T47D (cell line): ENCODE data around the gene GRIP2.
A peak's percentile ranks its signal among the peaks of the same experiment; 100 is the strongest.

ENCODE experiments used
- DNase-seq, 2 experiments: peaks; one replicate each; pipeline versions ENCODE4 v3.0.0 to v3.0.0-alpha.2; 2011 to 2012; ENCODE audit warnings: low read depth in 1 of 2, low spot score in 1 of 2
- JUND ChIP-seq: IDR thresholded peaks from 2 replicates; pipeline ENCODE4 v1.6.1; 2012; ENCODE audit warnings: low read depth
- in situ Hi-C: cut with HindIII; loops from 2 replicates; pipeline ENCODE4 v1.10.0; 2016; ENCODE audit warnings: low sequenced_read_pairs, low pct_unique_long_range_greater_than_20kb

Gene GRIP2

DNA sequence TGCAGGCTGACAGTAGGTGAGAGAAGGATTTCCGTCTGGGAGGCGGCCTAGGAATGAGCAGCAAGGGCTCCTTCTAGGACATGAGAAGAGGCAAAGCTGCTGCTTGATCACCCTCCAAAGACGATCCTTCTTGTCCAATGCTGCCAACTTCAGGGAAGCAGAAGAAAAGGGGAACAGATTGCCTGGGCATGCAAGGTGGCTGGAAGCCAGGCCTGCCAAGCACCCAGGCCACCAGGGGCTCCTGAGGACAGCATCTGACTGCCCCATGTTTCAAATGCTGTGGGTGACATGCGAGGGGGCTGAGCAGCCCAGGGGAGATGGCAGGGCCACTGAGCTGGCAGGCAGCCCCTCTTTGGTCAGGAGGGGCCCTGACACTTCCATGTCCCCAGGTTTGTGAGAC lies 3.3 kb upstream of the GRIP2 start:
- in situ Hi-C loops = no loop called here
- no peak for DNase-seq
- no peak for TF ChIP-seq JUND

DNA sequence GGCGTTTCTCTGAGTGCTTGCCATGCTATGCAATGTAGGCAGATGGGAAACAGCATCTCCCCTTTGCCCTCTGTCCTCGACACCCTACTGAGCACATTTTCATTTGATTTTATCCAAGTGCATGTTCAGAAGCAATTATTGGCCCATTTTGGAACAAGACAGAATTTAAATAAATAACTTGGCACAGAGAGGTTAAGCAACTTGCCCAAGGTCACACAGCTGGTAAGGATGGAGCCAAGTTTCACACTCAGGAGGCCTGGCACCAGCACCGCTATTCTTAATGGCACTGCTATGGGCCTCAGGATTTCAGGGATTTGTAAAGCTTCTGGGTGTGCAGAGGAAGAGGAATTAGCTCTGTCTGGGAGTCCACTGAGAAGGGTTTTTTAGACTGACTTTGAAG lies 2.5 kb upstream of the GRIP2 start:
- DNase-seq = no peak
- TF ChIP-seq JUND = no peak
- in situ Hi-C loops = no loop called here

DNA sequence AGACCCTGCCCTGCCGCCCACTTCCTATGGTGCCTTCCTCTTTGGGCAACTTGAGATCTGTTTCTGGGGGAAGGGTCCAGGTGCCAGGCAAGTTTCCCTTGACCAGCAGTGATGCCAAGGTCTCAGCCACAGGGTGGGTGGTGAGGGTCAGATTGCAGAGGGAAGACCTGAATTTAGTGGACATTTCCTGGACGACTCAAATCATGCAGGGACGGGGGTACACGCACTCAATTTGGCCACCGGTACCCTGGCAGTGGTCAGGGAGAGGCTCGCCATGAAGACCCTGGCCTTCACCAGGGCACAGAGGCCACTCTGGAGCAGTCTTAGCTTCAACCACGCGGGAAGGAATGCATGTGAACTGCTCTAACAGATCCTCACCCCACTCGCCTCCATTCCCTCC lies 1.5 kb upstream of the GRIP2 start:
- no peak for TF ChIP-seq JUND
- in situ Hi-C loops = no loop called here
- no peak for DNase-seq

DNA sequence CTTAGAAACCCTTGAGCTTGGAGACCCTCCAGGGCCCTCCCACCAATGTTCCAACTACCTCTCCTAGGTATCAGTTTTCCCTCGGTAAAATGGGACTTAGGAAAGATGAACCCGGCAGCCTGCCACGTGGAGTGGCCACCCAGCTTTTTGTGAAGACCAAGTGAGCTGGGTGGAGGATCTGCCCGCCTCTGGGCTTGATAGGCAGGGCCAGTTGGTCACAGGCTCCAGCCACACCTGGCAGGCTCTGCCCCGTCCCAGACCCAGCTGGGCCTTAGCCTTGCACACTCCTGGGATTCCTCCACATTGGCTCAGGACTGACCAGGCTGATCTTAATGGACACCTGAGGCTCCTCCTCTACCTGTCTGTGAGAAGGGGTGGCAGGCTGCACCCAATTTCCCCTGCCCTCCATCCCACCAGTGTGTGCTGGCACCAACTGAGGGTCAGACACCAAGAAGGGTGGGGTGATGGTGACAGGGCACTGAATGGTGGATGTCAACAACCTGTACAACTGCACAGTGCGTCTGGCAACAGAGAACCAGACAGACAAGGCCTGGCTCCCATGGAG lies 761 bp upstream of the GRIP2 start:
- in situ Hi-C loops = no loop called here
- DNase-seq = no peak
- no peak for TF ChIP-seq JUND

DNA sequence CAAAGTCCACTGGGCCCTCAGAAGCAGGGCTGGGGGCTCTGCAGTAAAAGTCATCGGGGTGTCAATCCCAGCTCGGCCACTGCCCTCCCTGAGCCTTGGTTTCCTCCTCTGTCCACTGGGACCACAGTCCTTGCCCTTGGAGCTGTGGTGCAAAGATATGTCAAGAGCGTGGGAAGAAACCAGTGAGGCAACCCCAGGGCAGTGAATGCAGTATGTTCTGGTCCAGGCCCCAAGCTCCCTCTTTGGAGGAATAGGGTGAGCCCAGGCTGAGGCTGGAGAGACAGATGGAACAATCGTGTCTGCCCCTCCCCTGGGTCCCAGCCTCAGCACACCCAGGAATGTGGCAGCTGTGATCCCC lies 779 bp downstream of the GRIP2 start:
- no peak for DNase-seq
- in situ Hi-C loops = no loop called here
- TF ChIP-seq JUND = no peak

DNA sequence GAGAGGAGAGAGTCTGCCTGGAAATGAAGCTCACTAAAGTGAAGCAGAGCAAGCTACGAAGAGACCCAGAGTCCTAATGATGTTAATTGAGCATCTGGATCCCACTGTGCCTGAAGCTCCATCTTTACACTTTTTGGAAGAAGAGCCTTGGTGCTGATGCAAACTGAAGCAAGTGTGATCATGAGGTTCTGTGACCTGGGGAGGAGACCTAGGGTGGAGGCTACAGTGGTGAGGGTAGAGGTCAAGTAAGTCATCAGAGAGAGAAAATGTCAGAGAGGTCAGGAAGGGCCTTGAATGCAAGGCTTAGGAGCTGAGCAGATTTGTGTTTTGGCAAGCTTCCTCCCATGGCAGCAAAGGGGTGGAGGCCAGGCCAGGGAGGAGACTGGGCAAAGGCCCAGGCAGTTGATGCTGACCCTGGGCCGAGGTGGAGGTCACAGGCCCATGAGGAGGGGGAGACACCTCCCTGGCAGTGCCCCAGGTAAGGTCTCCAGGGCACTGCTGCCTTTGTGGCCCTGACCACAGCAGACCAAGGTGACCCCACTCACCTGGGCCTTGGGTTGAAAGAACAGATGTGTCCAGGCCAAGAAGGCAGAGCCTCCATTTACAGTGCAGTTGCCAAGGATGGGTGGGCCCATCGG lies 1.6 kb downstream of the GRIP2 start:
- no peak for DNase-seq
- in situ Hi-C loops = no loop called here
- no peak for TF ChIP-seq JUND

DNA sequence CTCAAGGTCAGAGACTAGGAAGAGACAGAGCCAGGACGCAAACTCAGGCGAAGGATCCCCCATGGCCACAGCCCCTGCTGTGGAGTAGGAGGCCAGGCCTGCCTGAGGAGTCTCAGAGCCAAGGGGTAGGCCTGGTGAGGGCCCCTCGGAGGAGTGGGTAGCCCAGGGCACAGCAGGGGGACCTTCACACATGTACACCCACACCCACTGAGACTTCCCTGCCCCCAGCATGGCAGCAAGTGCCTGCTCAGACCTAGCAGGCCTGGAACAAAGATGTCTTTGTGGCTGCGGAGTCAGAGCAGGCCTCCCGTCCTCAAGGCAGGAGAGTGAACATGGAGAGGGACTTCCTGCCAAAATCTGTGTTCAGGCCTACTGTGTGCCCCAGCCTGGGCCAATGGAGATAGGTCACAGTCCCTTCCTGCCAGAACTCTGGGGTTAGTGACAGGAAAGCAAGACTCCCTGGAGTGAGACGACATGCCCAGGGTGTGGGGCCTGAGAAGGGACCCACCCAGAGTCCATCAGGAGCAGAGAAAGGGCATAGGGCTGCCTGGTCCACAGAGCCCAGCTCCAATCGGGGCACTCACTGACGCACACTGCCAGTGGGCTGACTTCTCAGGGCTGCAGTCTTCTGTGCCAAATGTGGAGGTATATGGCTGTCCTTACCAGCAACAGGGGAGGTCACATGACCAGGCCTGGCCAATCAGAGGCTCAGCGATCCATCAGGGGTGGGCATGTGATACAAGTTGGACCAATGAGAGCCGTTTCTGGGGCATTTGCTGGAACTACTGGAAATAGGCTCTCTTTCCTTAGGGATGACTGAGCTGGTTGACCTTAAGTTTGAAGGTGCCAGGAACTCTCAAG lies 2.3 kb downstream of the GRIP2 start:
- in situ Hi-C loops = no loop called here
- peak in 1 of 2 experiments; percentile 51 for DNase-seq
- TF ChIP-seq JUND = no peak

DNA sequence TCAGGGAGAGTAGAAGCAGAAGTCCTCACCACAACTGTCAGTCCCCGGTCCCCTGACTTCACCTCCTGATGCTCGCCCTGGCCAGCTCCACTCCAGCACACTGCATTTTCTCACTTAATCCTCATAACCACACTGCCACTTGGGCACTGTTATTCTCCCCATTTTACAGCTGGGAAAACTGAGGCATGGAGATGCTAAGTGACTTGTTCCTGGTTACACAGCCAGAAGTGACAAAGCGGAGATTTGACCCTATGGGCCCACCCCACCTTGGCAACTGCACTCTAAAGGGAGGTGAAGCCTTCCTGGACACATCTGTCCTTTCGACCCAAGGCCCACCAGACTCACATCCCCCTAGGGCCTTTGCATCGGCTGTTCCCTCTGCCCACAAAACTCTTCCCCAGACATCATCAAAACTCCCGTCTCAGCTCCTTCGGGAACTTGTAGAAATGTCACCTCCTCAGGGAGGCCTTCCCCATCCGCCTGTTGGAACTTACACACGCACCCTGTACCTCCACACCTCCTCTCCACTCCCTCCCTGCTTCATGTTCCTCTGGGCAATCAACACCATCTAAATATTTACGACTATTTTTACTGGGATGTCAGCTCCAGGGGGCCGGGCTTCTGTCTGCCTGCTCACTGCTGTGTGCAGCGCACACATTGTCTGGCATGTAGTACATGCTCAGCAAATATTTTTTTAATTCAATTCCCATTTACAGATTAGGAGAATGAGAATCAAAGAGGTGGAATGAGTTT lies 3.1 kb downstream of the GRIP2 start:
- DNase-seq = no peak
- no peak for TF ChIP-seq JUND
- in situ Hi-C loops = no loop called here

DNA sequence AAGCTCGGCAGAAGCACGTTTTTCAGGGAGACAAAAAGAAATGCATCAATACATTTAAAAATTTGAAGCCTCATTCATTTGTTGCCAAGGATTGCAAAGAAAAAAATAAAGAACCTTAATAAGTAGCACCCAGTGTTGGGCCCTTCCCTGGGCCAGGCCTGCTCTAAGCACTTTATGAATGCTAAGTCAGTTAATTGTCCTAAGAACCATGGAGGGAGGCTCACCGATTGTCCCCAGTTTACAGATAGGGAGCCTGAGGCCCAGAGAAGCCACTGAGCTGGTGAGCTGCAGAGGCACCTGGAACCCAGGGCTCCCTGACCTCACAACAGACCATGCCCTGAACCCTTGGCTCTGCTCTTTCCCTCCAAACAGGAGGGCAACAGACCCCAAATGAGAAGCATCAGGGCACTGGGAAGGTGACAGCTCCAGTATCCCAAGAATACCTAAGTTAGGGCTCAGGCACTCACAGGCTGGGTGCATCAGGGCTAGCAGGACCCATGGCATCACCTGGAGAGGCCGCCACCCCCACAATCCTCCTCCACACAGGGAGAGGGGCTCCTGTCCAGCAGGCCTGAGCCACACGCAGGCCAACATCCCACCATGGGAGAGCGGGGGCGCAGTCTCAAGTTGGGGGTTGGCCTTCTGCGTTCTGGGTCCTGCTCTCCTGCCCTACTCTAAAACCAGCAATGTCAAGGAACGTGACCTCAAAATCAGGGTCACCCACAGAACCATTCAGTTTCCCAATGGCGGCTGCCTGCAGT lies 3.9 kb downstream of the GRIP2 start:
- in situ Hi-C loops = no loop called here
- DNase-seq = no peak
- TF ChIP-seq JUND = no peak

DNA sequence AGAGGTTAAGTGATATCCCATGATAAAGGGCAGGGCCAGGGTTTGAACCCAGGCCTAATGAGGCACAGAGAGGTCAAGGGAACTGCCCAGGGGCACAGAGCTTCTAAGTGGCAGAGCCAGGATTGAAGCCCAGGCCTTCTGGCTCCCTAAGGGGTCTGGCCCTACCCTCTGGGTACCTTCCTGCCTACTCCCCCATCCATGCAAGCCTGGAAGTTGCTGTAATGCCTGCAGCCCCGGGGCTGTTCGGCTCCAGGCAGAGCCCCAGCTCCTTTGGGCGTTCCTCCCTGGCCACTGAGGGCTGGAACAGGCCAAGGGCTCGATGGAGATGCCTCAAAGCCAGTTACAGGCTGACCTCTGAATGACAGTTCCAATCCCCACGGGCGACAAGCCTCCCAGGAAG lies 4.5 kb downstream of the GRIP2 start:
- in situ Hi-C loops = no loop called here
- TF ChIP-seq JUND = no peak
- DNase-seq = no peak

DNA sequence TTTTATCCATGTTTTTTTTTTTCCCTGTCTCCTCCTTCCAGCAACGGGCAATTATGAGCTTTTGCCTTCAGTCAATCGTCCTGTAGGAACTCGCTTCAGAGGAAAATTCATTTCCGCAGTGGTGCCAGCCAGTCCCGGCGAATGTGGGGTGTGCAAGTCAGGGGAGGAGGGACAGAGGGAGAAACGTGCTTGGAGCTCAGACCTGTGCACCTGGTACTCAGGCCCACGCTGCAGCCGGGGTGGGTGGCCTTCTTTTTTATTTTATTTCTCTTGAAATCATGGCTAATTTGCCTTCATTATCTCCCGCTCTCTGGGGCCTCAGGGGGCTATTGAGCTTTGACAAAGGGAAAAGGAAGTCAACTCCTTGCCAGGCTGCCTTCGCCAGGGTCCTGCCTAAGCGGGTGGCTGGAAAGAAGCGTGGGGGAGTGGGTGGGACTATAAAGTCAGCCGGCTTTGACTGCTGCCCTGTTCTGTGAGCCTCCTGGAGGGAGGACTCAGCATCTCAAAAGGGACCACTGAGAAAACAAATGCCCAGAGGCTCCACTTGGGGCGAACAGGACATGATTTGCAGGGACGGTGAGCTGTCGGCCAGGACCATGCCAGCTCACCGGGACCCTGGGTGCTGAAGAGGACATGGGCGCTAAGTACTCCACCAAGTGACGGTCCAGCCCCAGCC lies 5.5 kb downstream of the GRIP2 start:
- in situ Hi-C loops = no loop called here
- no peak for DNase-seq
- TF ChIP-seq JUND = no peak

DNA sequence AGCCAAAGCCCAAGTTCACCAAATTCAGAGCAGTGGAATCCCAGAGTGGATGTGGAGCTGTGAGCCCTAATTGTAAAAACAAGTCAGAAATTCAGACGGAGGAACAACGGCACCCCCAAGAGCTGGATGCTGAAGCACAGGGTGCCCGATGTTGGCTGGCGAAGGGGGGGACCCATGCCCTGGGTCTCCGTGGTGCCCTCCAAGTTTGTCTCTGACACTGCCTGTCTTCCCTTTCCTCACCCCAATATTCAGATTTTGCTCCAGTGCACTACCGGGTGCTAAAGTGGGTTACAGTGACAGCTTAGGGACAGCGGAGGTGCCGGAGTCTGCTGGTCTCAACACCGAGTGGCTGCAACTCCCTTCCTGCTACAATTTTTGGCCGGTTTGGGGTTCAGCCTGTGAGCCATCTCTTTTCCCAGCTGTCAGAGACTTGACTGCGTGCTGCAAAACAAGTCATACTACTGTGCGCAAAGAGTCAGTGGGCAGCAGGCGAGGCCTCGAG lies 6.6 kb downstream of the GRIP2 start:
- in situ Hi-C loops = no loop called here
- TF ChIP-seq JUND = no peak
- no peak for DNase-seq
